CD4-positive, alpha-beta T cell (primary cell): ENCODE data around the gene NFIA. TPM values are rescaled to one million over a fixed set of nuclear protein-coding genes. Genes with fewer than 3 reads are reported as not detected.

Experiments used
- ATAC-seq: fragments of 200-7000 bp; cut with Tn5 transposase; one replicate; pipeline ENCODE4 v1.10.0; 2022; ENCODE audit warnings: mild to moderate bottlenecking; ENCODE audit not compliant: poor library complexity
- CTCF ChIA-PET: fragments of 350-600 bp; sonication (Branson Sonifier 250); formaldehyde crosslinking; loops from one replicate; lab custom pipeline; 2021; ENCODE audit warnings: antibody characterized with exemption, inconsistent platforms; lab: Charles Lee
- POLR2A ChIA-PET: fragments of 350-600 bp; sonication (Branson Sonifier 250); formaldehyde crosslinking; loops from one replicate; lab custom pipeline; 2021; ENCODE audit warnings: antibody characterized with exemption, inconsistent platforms; lab: Charles Lee
- DNase-seq, 14 experiments: peaks; one replicate each; pipeline ENCODE4 v3.0.0-alpha.2; 2013 to 2020; ENCODE audit warnings: mixed read lengths in 2 of 14
- H3K27ac ChIP-seq, 2 donors: one replicate each; pipeline versions ENCODE4 v1.5.1 to v1.7.0; 2013; ENCODE audit warnings: low read length in 2 of 2, low read depth in 1 of 2, mild to moderate bottlenecking in 1 of 2
- H3K27me3 ChIP-seq, 2 experiments: 1 replicate in 1 of 2; 2 replicates in 1 of 2; pipeline versions ENCODE4 v1.6.1 to v1.7.0; 2013; ENCODE audit warnings: low read length in 2 of 2, control low read depth in 1 of 2, mild to moderate bottlenecking in 1 of 2, moderate library complexity in 1 of 2; ENCODE audit not compliant: insufficient read depth in 2 of 2, control insufficient read depth in 1 of 2
- H3K36me3 ChIP-seq: one replicate; pipeline ENCODE4 v1.6.1; 2013; ENCODE audit warnings: low read length, control low read depth; ENCODE audit not compliant: insufficient read depth
- H3K4me1 ChIP-seq: one replicate; pipeline ENCODE4 v1.6.1; 2013; ENCODE audit warnings: low read length, control low read depth; ENCODE audit not compliant: insufficient read depth
- H3K4me3 ChIP-seq: one replicate; pipeline ENCODE4 v1.5.1; 2013; ENCODE audit warnings: mild to moderate bottlenecking, low read length, moderate library complexity
- H3K9me3 ChIP-seq, 2 experiments: 1 replicate in 1 of 2; 2 replicates in 1 of 2; pipeline versions ENCODE4 v1.6.1 to v1.7.0; 2013; ENCODE audit warnings: low read length in 2 of 2, mild to moderate bottlenecking in 2 of 2, control low read depth in 1 of 2, moderate library complexity in 1 of 2; ENCODE audit not compliant: control insufficient read depth in 1 of 2, insufficient read depth in 1 of 2
- H3K27ac Mint-ChIP-seq: one replicate; pipeline ENCODE4 v1.8.0; 2020; ENCODE audit warnings: mixed read lengths
- H3K27me3 Mint-ChIP-seq: one replicate; pipeline ENCODE4 v1.8.0; 2021; ENCODE audit warnings: mixed read lengths
- H3K36me3 Mint-ChIP-seq: one replicate; pipeline ENCODE4 v1.8.0; 2021; ENCODE audit warnings: low read depth, mixed read lengths
- H3K4me1 Mint-ChIP-seq: one replicate; pipeline ENCODE4 v1.8.0; 2021; ENCODE audit warnings: low read depth, mixed read lengths
- H3K4me3 Mint-ChIP-seq: one replicate; pipeline ENCODE4 v1.8.0; 2020; ENCODE audit warnings: mild to moderate bottlenecking, mixed read lengths
- H3K9me3 Mint-ChIP-seq: one replicate; pipeline ENCODE4 v1.8.0; 2020; ENCODE audit warnings: mixed read lengths
- intact Hi-C, 2 experiments: fragments of 100-400 bp; cut with DNase I in 1 of 2; cut with micrococcal nuclease in 1 of 2; formaldehyde crosslinking; loops; one replicate each; pipeline versions ENCODE4 v1.15.1 to v1.9.0; 2023 to 2025; cut with DNase I, micrococcal nuclease
- total RNA-seq, 174 experiments: library from RNA in 2 of 174; stranded (reverse) in 2 of 174; gene quantifications; one replicate each; pipeline ENCODE4 v1.2.3 and lab custom pipeline; 2021 to 2026
- TF ChIP-seq, protein P1 (sequence below): fragments of 200-600 bp; IDR thresholded peaks from one replicate; pipeline ENCODE4 v1.8.0; 2022; ENCODE audit warnings: antibody characterized with exemption, mild to moderate bottlenecking

The NFIA gene
- total RNA-seq, 2 experiments from 2014 or later, result 4.8 to 5.9 TPM

DNA sequence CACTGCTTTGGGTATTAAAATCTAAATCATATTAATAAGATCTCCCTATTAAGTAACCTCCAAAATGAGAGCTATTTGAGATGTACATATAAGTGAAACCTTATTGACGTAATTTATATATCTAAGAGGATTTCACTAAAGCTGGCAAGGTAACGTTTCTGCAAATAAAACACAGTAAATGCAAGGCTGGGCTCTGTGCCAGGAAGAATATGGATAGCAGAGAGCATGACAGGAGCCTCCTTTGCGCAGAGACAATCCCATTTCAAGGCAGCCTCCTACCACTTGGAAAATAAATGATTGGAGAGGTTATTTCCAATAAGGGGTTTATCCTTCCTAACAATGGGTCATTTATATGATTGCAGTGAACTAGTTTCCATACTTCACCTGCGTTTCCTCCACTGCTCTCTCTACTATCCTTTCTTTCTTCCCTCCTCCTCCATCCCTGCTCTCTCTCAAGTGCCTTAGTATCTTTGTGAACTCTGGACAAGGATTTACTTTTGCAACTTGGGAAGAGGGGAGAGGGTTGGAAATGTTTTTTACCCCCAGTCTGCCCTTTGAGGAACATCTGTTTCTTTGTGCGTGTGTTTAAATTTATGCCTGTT is 3.0 kb upstream of the NFIA start:
- peaks cover 22% of the 10 kb centered on the region for H3K36me3 Mint-ChIP-seq
- peaks cover 58% of the 10 kb centered on the region for H3K4me1 Mint-ChIP-seq
- Histone ChIP-seq H3K4me3 (peak overlapping the region; percentile 6), H3K9me3 (no peaks in the 10 kb centered on the region), H3K4me1 (peaks cover 41% of the 10 kb centered on the region), H3K27ac (peak overlapping the region in 1 of 2 donors; percentile 43), H3K36me3 (no peaks in the 10 kb centered on the region), H3K27me3 (no peaks in the 10 kb centered on the region)
- ChIA-PET POLR2A (interaction anchor here (0.6 to 4.4 kb wide), 3 partner anchors 22 to 352 kb away, joined by 3 to 84 read pairs (median 38); no protein-coding TSS in a partner anchor), CTCF (interaction anchor here (1.2 kb wide), 1 partner anchor 24 kb away, joined by 3 read pairs; no protein-coding TSS in a partner anchor)
- DNase-seq (peak in 2 of 14 experiments; percentile 16 to 26), ATAC-seq (no peak)
- no peaks in the 10 kb centered on the region for H3K27me3 Mint-ChIP-seq
- peak overlapping the region; percentile 88 for H3K4me3 Mint-ChIP-seq
- no peaks in the 10 kb centered on the region for H3K9me3 Mint-ChIP-seq
- TF ChIP-seq, protein P1, sequence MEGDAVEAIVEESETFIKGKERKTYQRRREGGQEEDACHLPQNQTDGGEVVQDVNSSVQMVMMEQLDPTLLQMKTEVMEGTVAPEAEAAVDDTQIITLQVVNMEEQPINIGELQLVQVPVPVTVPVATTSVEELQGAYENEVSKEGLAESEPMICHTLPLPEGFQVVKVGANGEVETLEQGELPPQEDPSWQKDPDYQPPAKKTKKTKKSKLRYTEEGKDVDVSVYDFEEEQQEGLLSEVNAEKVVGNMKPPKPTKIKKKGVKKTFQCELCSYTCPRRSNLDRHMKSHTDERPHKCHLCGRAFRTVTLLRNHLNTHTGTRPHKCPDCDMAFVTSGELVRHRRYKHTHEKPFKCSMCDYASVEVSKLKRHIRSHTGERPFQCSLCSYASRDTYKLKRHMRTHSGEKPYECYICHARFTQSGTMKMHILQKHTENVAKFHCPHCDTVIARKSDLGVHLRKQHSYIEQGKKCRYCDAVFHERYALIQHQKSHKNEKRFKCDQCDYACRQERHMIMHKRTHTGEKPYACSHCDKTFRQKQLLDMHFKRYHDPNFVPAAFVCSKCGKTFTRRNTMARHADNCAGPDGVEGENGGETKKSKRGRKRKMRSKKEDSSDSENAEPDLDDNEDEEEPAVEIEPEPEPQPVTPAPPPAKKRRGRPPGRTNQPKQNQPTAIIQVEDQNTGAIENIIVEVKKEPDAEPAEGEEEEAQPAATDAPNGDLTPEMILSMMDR, result no peak
- peak overlapping the region; percentile 87 for H3K27ac Mint-ChIP-seq
- intact Hi-C loops, result loop anchor here (5.0 to 10.0 kb wide), 5 partner anchors 37 to 1358 kb away; partner anchors contain the start of genes HOOK1 (in 1 of the 2), TM2D1 (in 1 of the 2) and USP1 (in 1 of the 2)

DNA sequence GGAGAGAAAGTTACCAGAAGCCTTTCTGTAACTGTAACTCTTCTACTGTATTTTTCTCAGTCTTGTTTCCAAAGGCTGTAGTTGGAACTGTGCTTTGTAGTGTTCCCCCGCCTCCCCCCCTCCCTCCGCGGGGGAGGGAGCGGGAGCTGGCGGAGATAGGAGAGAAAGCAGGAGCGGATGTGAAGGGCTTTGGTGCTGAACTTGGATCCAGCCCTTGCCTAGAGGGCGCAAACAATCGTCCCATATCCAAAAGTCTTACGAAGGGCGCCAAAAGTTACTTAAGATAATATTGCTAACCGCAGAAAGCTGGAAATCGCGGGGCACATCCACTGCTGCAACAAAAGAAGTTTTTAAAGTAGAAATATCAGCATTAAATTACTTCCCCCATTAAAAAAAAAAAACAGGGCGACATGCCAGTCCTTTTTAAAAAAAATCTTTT is 2.4 kb upstream of the NFIA start:
- Histone ChIP-seq H3K4me1 (peaks cover 41% of the 10 kb centered on the region), H3K27me3 (no peaks in the 10 kb centered on the region), H3K9me3 (no peaks in the 10 kb centered on the region), H3K27ac (peak overlapping the region in 1 of 2 donors; percentile 43), H3K4me3 (peak overlapping the region; percentile 6), H3K36me3 (no peaks in the 10 kb centered on the region)
- CTCF ChIA-PET, result interaction anchor here (0.7 to 3.1 kb wide), 3 partner anchors 25 to 36 kb away, joined by 3 to 24 read pairs (median 3); no protein-coding TSS in a partner anchor
- H3K4me1 Mint-ChIP-seq, result peaks cover 59% of the 10 kb centered on the region
- POLR2A ChIA-PET, result no interaction called here
- ATAC-seq (no peak), DNase-seq (peak in 4 of 14 experiments; percentile 21 to 46 (median 30))
- H3K4me3 Mint-ChIP-seq, result peak overlapping the region; percentile 88
- intact Hi-C loops, result loop anchor here (2.0 to 10.0 kb wide), 6 partner anchors 29 to 1357 kb away; partner anchors contain the start of genes HOOK1 (in 1 of the 2), TM2D1 (in 1 of the 2) and USP1 (in 1 of the 2)
- no peaks in the 10 kb centered on the region for H3K9me3 Mint-ChIP-seq
- peak overlapping the region; percentile 87 for H3K27ac Mint-ChIP-seq
- H3K36me3 Mint-ChIP-seq, result peaks cover 22% of the 10 kb centered on the region
- TF ChIP-seq, protein P1, result no peak
- no peaks in the 10 kb centered on the region for H3K27me3 Mint-ChIP-seq

DNA sequence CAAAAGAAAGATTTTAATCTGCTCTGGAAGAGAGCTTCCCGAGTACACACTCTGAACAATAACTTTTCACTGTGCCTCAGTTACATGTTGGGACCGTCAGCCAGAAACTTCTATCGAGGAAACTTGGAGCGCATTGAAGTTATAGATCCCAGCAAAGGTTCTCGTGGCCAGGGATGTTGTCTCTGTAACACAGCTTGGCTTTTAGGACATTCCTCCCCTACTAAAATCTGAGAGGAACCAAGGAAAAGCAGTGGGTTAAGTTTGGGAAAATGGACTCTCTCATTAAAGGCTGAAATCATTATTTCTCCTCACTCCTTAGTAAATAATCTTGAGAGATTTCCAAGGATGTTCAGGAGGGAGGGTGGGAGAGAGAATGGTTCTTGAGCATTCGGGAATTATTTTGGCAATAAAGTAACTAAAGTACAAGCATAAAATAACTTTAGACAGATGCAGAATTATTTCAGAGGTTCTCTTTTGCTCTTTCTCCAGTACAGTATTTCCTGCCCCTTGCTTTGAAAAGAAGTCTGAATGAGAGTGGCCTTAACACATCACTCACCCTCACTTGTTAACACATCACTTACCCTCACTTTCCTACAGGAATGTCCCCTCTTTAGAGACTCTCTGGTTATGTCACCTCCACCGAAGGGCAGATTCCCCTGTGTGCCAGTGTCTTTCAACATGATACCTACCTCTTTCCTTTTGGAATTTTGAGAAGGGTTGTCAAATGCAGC is 1.8 kb upstream of the NFIA start:
- peak overlapping the region; percentile 87 for H3K27ac Mint-ChIP-seq
- peak in 1 of 14 experiments; percentile 5 for DNase-seq
- H3K36me3 ChIP-seq, result no peaks in the 10 kb centered on the region
- no peaks in the 10 kb centered on the region for H3K9me3 Mint-ChIP-seq
- ATAC-seq, result no peak
- peak overlapping the region in 1 of 2 donors; percentile 10 for H3K27ac ChIP-seq
- ChIA-PET CTCF (interaction anchor here (0.7 to 3.1 kb wide), 4 partner anchors 14 to 37 kb away, joined by 3 to 24 read pairs (median 4); no protein-coding TSS in a partner anchor), POLR2A (interaction anchor here (1.3 to 2.5 kb wide), 2 partner anchors 25 to 29 kb away, joined by 3 to 20 read pairs; no protein-coding TSS in a partner anchor)
- intact Hi-C loops, result loop anchor here in 1 of 2 experiments (2.0 kb wide), 1 partner anchor 30 kb away; no protein-coding TSS in a partner anchor
- peaks cover 59% of the 10 kb centered on the region for H3K4me1 Mint-ChIP-seq
- H3K4me3 ChIP-seq, result no peak overlapping the region
- H3K9me3 ChIP-seq, result no peaks in the 10 kb centered on the region
- peaks cover 22% of the 10 kb centered on the region for H3K36me3 Mint-ChIP-seq
- no peaks in the 10 kb centered on the region for H3K27me3 Mint-ChIP-seq
- H3K27me3 ChIP-seq, result no peaks in the 10 kb centered on the region
- TF ChIP-seq, protein P1, result no peak
- peak overlapping the region; percentile 88 for H3K4me3 Mint-ChIP-seq
- peaks cover 41% of the 10 kb centered on the region for H3K4me1 ChIP-seq
